Measurements from ENCODE around the gene CHCHD6. TPM values are rescaled to one million over a fixed set of nuclear protein-coding genes. Genes with fewer than 3 reads are reported as not detected.

Gene CHCHD6
- total RNA-seq, 4 donors from 2014 or later, result 7.5 to 21.9 (median 16.3) TPM

GRCh38 chr3:126934991-126935390, 231.0 kb downstream of the CHCHD6 start:
- Histone ChIP-seq H3K36me3 (no peaks in the 10 kb centered on the region), H3K4me1 (peaks cover 14 to 39% (median 30%) of the 10 kb centered on the region in 3 donors), H3K27ac (no peak overlapping the region), H3K9me3 (no peaks in the 10 kb centered on the region), H3K27me3 (no peaks in the 10 kb centered on the region), H3K4me3 (no peak overlapping the region)
- intact Hi-C loops (cut with DNase I), result no loop called here
- TF ChIP-seq CTCF (IDR thresholded peaks at IDR 0.05) (no peak), POLR2A (IDR thresholded peaks at IDR 0.05) (no peak)
- 90 to 91% methylated on average over 7 of the region's 8 CpGs for WGBS, 2 donors
- DNase-seq, result no peak

- Histone ChIP-seq H3K4me1 (peaks cover 14 to 35% (median 30%) of the 10 kb centered on the region in 3 donors), H3K9me3 (no peaks in the 10 kb centered on the region), H3K36me3 (no peaks in the 10 kb centered on the region), H3K4me3 (no peak overlapping the region), H3K27me3 (no peaks in the 10 kb centered on the region), H3K27ac (no peak overlapping the region)
- DNase-seq, result no peak
- intact Hi-C loops (cut with DNase I), result no loop called here
- 74 to 87% methylated on average over 3 to 4 of the region's 4 CpGs for WGBS, 2 donors
- no peak for TF ChIP-seq POLR2A (IDR thresholded peaks at IDR 0.05)
- no peak for TF ChIP-seq CTCF (IDR thresholded peaks at IDR 0.05)
Observed at GRCh38 chr3:126935756-126936509, 231.9 kb downstream of the CHCHD6 start.

- Histone ChIP-seq H3K9me3 (no peaks in the 10 kb centered on the region), H3K36me3 (no peaks in the 10 kb centered on the region), H3K4me1 (peaks cover 8 to 25% (median 20%) of the 10 kb centered on the region in 3 donors), H3K27me3 (no peaks in the 10 kb centered on the region), H3K27ac (no peak overlapping the region), H3K4me3 (no peak overlapping the region)
- DNase-seq, result no peak
- 74 to 81% methylated on average over 6 of the region's 6 CpGs for WGBS, 2 donors
- no peak for TF ChIP-seq CTCF (IDR thresholded peaks at IDR 0.05)
- TF ChIP-seq POLR2A (IDR thresholded peaks at IDR 0.05), result no peak
- intact Hi-C loops (cut with DNase I), result no loop called here
Observed at GRCh38 chr3:126936853-126937425, 232.9 kb downstream of the CHCHD6 start.

- Histone ChIP-seq H3K4me1 (peaks cover 3 to 19% (median 14%) of the 10 kb centered on the region in 3 donors), H3K4me3 (no peak overlapping the region), H3K9me3 (no peaks in the 10 kb centered on the region), H3K36me3 (no peaks in the 10 kb centered on the region), H3K27me3 (no peaks in the 10 kb centered on the region), H3K27ac (no peak overlapping the region)
- intact Hi-C loops (cut with DNase I), result no loop called here
- 100% methylated on average over 2 of the region's 2 CpGs for WGBS, 2 donors
- DNase-seq, result no peak
- TF ChIP-seq CTCF (IDR thresholded peaks at IDR 0.05), result no peak
Observed at GRCh38 chr3:126937533-126937932, 233.5 kb downstream of the CHCHD6 start.

GRCh38 chr3:126937973-126938372, 233.9 kb downstream of the CHCHD6 start:
- no peaks in the 10 kb centered on the region for H3K36me3 ChIP-seq
- no peak overlapping the region for H3K27ac ChIP-seq
- peaks cover 0 to 14% (median 12%) of the 10 kb centered on the region in 3 donors for H3K4me1 ChIP-seq
- no peak overlapping the region for H3K4me3 ChIP-seq
- no peaks in the 10 kb centered on the region for H3K9me3 ChIP-seq
- TF ChIP-seq POLR2A (IDR thresholded peaks at IDR 0.05) (no peak), CTCF (IDR thresholded peaks at IDR 0.05) (no peak)
- H3K27me3 ChIP-seq, result no peaks in the 10 kb centered on the region
- intact Hi-C loops (cut with DNase I), result no loop called here
- 81 to 83% methylated on average over 7 of the region's 7 CpGs for WGBS, 2 donors
- DNase-seq, result no peak
